Right lobe of liver (tissue), 4 donors: ENCODE measurements around the gene SSC5D.

Experiments used
- CTCF ChIP-seq, 4 donors: fragments of 200-600 bp in 3 of 4; fragments of 450-650 bp in 1 of 4; IDR thresholded peaks; one replicate each; pipeline versions ENCODE4 v1.5.1 to v1.8.0; 2016 to 2022; ENCODE audit warnings: antibody characterized with exemption in 4 of 4, mild to moderate bottlenecking in 2 of 4
- POLR2A ChIP-seq: fragments of 450-650 bp; IDR thresholded peaks from one replicate; pipeline ENCODE4 v1.6.1; 2017; ENCODE audit warnings: antibody characterized with exemption, mild to moderate bottlenecking
- donor health status: DM: no; HTN: no; CAD: no.
- donor health status: DM: no; HTN: no; CAD: no.
- donor health status: DM: no; HTN: yes; CAD: no.

- TF ChIP-seq CTCF (IDR thresholded peaks at IDR 0.05): no peak
- TF ChIP-seq POLR2A: no peak
Measured at GRCh38 chr19:55486043-55486970, 1.9 kb upstream of the SSC5D start.
